Bronchial epithelial cell (primary cell): Measurements from ENCODE around the gene PSMD3. TPM values are rescaled to one million over a fixed set of nuclear protein-coding genes. Genes with fewer than 3 reads are reported as not detected.

Source experiments
- DNase-seq: peaks from one replicate; pipeline ENCODE4 v3.0.0-alpha.2; 2010; ENCODE audit warnings: low read depth
- FAIRE-seq: peaks from 2 replicates; lab custom pipeline; 2011; peaks lifted over from hg19 to GRCh38; lab: Jason Lieb, UNC
- H3K27me3 ChIP-seq: 2 replicates; pipeline ENCODE4 v1.5.1; 2011; ENCODE audit warnings: low read length; ENCODE audit not compliant: control insufficient read depth, insufficient read depth
- H3K36me3 ChIP-seq: 2 replicates; pipeline ENCODE4 v1.5.1; 2011; ENCODE audit warnings: low read length; ENCODE audit not compliant: control insufficient read depth, insufficient read depth
- H3K4me3 ChIP-seq: 2 replicates; pipeline ENCODE4 v1.5.1; 2011; ENCODE audit warnings: mild to moderate bottlenecking, low read depth, low read length, control low read depth
- total RNA-seq: library from RNA; depleted of rRNA; stranded (reverse); fragments of >200 nt; gene quantifications from 2 replicates; pipeline ENCODE4 v1.2.1, GENCODE V29; 2014
- TF ChIP-seq, protein P1 (sequence below): IDR thresholded peaks from 2 replicates; pipeline ENCODE4 v1.5.1; 2011; ENCODE audit warnings: mild to moderate bottlenecking, moderate library complexity, low read length, control low read depth, inconsistent platforms; ENCODE audit not compliant: insufficient read depth, severe bottlenecking

PSMD3 gene
- total RNA-seq, 1 donor from 2014 or later, result 79.8 TPM

- no peaks in the 10 kb centered on the region for H3K27me3 ChIP-seq
- FAIRE-seq, result no peak
- TF ChIP-seq, protein P1, sequence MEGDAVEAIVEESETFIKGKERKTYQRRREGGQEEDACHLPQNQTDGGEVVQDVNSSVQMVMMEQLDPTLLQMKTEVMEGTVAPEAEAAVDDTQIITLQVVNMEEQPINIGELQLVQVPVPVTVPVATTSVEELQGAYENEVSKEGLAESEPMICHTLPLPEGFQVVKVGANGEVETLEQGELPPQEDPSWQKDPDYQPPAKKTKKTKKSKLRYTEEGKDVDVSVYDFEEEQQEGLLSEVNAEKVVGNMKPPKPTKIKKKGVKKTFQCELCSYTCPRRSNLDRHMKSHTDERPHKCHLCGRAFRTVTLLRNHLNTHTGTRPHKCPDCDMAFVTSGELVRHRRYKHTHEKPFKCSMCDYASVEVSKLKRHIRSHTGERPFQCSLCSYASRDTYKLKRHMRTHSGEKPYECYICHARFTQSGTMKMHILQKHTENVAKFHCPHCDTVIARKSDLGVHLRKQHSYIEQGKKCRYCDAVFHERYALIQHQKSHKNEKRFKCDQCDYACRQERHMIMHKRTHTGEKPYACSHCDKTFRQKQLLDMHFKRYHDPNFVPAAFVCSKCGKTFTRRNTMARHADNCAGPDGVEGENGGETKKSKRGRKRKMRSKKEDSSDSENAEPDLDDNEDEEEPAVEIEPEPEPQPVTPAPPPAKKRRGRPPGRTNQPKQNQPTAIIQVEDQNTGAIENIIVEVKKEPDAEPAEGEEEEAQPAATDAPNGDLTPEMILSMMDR, result no peak
- DNase-seq, result no peak
- peaks cover 41% of the 10 kb centered on the region for H3K36me3 ChIP-seq
- H3K4me3 ChIP-seq, result no peak overlapping the region
Observed at GRCh38 chr17:39988206-39988810, 7.7 kb downstream of the PSMD3 start.

DNA sequence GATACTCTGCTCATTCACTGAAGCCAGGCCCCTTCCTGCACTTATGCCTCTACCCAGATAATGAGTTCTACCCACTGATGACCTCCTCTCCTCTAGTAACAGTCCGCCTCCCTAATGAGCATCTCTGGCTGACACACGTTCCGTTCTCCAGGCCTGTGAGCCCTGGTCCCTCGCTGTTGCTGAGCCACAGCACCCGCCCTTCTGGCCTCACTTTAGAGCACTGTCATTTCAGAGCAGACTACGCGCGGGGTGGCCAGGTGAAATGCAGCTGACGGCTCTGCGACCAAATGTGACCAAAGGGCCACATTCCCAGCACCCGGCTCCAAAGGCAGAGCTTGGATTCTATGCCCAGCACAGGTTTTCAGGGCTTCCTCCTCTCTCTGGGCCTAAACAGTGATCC lies 13.8 kb downstream of the PSMD3 start:
- no peak for DNase-seq
- Histone ChIP-seq H3K36me3 (peaks cover 37% of the 10 kb centered on the region), H3K27me3 (no peaks in the 10 kb centered on the region), H3K4me3 (no peak overlapping the region)
- FAIRE-seq, result no peak
- TF ChIP-seq, protein P1, result no peak

DNA sequence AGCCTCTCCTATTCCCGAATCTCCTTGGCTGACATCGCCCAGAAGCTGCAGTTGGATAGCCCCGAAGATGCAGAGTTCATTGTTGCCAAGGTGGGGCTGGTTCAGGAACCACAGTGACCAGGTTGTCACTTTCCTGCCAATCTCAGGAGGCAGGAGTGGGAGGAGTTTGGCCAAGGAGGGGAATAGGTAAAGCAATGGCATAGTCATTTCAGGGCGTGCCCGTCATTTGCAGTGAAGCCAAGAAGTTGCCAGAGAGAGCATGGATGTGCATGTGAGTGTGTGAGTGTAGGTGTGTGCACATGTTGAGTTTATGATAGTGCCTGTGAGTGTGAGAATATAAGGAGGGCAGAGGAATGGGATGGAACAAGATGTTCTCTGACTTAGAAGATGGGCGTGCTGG lies 14.8 kb downstream of the PSMD3 start:
- H3K36me3 ChIP-seq, result peaks cover 30% of the 10 kb centered on the region
- H3K27me3 ChIP-seq, result no peaks in the 10 kb centered on the region
- TF ChIP-seq, protein P1, result no peak
- DNase-seq (no peak), FAIRE-seq (no peak)
- no peak overlapping the region for H3K4me3 ChIP-seq

- FAIRE-seq, result no peak
- no peak for DNase-seq
- TF ChIP-seq, protein P1, result no peak
- Histone ChIP-seq H3K36me3 (peaks cover 28% of the 10 kb centered on the region), H3K27me3 (no peaks in the 10 kb centered on the region), H3K4me3 (no peak overlapping the region)
Observed at GRCh38 chr17:39996162-39996561, 15.6 kb downstream of the PSMD3 start.

DNA sequence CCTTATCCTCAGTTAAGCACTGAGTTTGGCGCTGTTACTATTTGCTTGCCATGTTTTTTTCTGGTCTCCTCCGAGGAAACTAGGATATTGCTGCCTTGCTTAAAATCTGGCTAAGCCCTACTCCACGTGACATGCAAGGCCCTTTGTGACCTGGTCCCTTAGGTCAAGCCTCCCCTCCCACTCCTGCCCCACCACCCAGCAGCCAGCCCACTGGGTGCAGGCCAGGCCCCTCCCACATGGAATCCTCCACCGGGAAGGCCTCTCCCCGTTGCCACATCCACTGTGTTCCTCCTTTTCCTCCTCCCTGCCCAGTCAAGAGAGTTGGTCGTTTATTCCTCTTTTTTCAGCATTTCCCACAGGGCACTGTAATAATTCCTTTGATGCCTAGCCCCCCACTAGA lies 16.2 kb downstream of the PSMD3 start:
- TF ChIP-seq, protein P1, result no peak
- H3K27me3 ChIP-seq, result no peaks in the 10 kb centered on the region
- H3K4me3 ChIP-seq, result no peak overlapping the region
- DNase-seq, result no peak
- no peak for FAIRE-seq
- peaks cover 26% of the 10 kb centered on the region for H3K36me3 ChIP-seq

DNA sequence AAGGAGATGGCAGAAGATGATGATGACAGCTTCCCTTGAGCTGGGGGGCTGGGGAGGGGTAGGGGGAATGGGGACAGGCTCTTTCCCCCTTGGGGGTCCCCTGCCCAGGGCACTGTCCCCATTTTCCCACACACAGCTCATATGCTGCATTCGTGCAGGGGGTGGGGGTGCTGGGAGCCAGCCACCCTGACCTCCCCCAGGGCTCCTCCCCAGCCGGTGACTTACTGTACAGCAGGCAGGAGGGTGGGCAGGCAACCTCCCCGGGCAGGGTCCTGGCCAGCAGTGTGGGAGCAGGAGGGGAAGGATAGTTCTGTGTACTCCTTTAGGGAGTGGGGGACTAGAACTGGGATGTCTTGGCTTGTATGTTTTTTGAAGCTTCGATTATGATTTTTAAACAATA lies 16.9 kb downstream of the PSMD3 start:
- no peaks in the 10 kb centered on the region for H3K27me3 ChIP-seq
- TF ChIP-seq, protein P1, result no peak
- peaks cover 22% of the 10 kb centered on the region for H3K36me3 ChIP-seq
- DNase-seq (no peak), FAIRE-seq (no peak)
- H3K4me3 ChIP-seq, result no peak overlapping the region
